ENCODE data around the gene RNF5.
"Not testable (repeated sequence)": the region's sequence is repeated elsewhere in the genome, so short reads cannot be mapped to it uniquely, and the experiment has no call there.

Gene RNF5

GRCh38 chr6:32176476-32177182 is 1.6 kb upstream of the RNF5 start:
- no peak for DNase-seq

- peak in 1 of 2 donors; percentile 31 for DNase-seq
Observed at GRCh38 chr6:32177183-32177787, 920 bp upstream of the RNF5 start.

- no peak for DNase-seq
Observed at GRCh38 chr6:32178547-32179440, 589 bp downstream of the RNF5 start.

- DNase-seq: no peak
Observed at GRCh38 chr6:32179766-32180405, 1.7 kb downstream of the RNF5 start.

GRCh38 chr6:32181148-32181702 is 3.0 kb downstream of the RNF5 start:
- no peak for DNase-seq

DNA sequence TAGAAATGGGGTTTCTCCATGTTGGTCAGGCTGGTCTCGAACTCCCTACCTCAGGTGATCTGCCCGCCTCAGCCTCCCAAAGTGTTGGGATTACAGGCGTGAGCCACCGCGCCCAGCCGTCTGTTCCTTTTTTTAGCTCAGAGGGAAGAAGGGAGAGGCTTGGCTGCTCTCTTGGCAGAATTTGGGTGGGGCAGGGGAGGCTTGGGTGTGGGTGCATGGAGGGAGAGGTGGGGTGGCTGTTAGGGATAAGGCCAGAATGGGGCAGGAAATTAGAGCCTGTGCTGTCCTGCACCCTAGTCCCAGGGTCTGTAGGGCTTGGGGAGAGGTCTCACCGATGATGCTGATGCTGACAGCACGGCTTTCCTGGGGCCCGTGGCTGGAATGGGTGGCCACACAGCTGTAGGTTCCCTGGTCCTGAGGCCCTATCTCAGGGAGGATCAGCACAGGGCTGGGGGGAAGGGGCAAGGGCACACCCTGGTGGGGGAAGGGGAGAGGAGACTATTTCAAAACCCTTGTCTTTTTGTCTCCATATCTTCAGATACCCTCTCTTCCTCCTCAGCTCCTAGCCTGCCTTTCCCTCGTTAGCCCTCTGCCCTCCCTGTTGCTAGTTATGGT is 3.8 kb downstream of the RNF5 start:
- DNase-seq: no peak

DNA sequence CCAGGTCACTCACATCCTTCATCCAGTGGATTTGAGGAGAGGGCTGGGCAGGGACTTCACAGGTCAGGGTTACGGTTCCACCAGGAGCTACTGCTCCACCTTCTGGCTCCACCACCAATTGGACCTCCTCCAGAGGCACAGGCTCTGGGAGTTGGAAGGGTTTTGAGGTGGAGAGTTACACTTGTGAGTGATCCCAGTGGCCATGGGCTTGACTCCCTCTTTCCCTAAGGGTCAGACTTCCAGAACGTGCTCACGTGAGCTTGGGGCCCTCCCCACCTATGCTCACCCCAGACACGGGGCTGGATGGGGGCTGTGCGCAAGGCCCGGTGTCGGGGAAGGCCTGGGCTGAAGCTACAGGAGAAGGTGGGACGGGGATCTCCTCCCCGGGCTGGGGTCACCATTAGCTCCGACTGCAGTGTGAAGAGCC is 4.4 kb downstream of the RNF5 start:
- no peak for DNase-seq

DNA sequence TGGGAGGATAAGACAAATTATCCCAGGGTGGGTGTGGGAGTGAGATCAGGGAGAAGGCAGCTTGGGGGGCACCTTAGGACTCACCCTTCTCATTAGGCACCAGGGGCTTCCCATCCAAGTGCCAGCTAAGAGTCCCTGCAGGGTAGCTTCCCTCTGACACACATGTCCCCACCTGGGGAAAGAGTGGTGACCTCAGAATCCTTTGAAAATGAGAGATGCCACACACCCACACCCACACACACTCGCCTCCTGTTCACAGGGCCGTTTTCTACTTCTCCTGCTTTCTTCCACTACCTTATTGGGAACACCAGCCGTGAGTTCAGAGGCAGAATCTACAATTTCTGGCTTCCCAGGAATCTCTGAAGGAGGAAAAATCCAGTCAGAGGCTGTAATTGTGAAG is 4.8 kb downstream of the RNF5 start:
- no peak for DNase-seq

DNA sequence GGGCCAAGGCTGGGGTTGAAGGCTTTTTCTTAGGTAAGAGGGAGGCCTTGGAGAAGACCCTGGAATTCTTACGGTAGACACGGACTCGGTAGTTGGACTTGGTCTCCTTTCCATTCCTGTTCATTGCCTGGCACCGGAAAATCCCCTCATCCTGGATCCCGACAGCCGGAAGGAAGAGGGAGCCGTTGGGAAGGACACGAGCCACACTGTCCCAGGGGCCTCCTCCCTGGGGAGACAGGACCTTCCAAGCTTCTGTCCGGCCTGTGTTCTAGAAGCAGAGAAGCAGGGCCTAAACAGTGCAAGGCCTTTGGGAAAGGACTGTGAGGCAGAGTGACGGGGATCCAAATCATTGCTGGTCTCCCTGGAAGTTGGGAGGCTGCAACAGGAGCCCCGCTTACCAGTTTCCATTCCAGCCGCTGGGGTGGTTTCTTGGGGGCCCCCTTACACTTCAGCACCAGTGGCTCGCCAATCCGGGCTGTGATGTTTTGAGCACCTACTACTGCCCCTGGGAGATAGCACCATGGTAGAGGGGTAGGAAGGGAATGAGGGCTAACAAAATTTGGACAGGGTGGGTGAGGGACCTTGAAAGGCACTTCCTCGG is 5.4 kb downstream of the RNF5 start:
- no peak for DNase-seq

- no peak for DNase-seq
Observed at GRCh38 chr6:32184084-32184640, 6.0 kb downstream of the RNF5 start, which contains the start of gene AGER. TSS of gene AGER (minus strand) at chr6:32184253. CDS start at chr6:32184222, 31 bp downstream.

DNA sequence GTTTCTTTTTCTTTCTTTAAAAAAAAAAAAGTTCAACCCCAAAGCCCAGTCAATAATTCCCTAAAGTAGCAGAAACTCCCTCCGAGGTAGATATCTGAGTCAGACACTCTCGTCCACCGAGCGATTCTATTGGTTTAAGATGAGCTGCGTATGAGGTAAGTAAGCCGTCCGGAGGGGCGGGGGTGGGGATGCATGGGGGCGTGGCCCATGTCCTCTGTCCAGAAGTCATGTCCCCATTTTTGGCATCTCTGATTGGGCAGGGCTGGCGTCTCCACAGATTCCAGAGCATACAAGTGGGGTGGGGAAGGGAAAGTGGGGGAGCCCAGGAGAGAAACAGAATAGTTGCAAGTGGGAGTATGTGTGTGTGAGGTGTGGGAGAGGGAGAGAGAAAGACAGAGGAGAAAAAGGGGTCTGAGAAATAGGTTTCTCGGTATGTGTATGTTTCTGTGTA is 7.5 kb downstream of the RNF5 start:
- peak; percentile 57 to 64 for DNase-seq

DNA sequence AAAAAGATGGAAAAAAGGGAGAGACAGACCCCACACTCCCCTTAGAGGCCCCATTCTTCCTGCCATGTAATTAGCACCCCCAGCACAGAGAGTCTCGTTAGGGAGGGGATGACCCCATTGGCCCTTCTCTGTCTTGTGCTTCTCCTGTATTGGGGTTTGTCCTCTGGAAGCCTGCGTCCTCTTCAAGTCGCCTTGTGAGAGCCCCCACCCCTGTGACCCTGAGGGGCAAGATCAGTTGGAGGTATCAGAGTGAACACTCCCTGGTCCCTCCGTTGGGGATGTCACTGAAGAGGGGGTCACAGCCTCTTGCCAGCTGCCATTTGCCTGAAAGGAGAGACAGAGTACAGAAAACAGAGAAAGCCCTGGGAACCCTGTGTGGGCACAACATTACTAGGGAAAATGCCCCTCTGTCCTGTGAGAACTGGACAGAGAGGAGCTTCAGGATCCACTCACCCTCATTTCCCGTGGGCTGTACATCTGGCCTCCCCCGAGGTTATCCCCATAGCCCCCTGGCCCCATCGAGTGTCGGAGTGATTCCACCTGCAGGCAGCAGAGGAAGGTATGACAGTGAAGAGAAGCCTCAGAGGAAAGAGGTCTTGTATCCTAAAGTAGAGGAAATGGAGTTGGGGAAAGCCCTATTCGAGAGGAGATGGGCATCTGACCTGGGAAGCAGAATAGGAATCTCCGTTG is 8.1 kb downstream of the RNF5 start:
- DNase-seq: not testable (repeated sequence)

DNA sequence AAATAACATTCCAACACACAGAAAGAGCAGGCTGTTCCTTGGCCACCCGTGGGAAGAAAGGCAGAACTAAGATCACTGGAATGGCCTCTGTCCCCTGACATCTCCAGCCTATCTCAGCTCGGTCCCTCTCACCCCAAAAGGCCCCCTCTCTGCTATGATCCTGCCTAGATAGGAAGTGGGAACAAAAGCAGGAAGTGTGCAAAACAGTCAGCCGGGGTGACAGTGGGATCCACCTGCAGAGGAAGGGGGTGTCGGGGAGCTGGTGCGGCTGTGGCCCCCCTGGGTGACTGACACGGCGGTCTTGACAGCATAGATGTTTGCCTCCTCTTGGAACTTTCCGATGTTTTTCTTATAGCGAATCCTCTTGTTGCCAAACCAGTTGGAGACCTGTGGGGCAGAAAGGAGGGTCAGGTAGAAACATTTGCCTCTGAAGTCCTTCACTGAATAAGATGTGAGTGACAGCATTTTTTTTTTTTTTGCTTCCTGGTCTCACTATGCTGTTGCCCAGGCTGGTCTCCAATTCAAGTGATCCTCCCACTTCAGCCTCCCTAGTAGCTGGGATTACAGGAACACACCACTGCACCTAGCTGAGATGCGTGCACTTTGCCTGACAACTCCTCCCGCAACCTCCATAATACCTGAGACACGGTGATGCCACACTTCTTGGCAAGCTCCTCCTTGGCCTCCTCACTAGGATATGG is 9.0 kb downstream of the RNF5 start:
- DNase-seq: no peak

GRCh38 chr6:32187725-32188380 is 9.6 kb downstream of the RNF5 start:
- not testable (repeated sequence) for DNase-seq

DNA sequence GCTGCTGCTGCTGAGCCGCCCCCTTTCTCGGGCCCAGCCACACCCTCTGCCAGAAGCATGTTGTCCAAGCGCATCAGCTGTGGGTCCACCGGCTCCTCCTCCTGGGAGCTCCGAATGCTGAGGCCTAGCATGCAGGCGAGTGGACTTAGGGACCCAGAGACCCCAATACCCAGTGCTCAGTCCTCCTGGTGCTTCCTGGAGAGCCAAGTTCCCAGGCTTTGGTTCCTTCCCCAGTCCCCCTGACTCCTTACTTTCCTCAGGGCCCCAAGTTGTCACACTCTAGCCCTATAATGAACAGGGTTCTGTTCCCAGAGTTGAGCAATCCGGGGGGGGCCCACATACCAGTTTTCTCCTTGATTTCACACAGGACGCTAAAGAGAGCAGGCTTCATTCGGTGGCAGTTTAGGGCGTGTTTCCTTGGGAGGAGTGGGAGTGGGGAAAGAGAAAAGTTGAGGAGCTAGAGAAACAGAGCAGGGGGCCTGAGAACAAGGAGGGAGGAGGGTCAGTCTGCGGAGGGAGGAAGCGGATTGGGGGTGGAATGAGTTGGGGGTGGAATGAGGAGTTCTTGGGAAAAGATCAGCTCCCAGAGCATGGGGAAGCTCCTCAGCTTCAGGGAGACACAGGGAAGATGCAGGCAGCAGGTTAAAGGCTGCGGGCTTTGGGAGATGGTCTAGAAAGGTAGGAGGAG is 10.3 kb downstream of the RNF5 start:
- DNase-seq: no peak

- DNase-seq: no peak
Observed at GRCh38 chr6:32189069-32189741, 11.0 kb downstream of the RNF5 start.

DNA sequence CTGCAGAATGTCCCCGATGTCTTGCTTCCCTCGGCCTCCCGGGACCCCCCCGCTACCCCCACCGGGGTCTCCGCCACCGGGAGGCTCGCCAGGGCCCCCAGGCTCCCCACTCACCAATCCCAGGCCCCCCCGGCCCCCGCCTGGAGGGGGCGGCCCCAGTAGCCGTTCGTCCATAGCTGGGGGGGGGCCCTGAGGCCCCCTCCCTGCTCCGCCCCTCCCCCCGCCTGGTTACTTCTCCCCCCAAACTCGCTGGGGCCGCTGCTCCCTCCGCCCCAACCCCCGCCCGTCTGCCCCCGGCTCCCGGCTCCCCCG is 11.5 kb downstream of the RNF5 start:
- no peak for DNase-seq

GRCh38 chr6:32190054-32190851 is 12.0 kb downstream of the RNF5 start, which contains the start of gene PBX2:
TSS of gene PBX2 (minus strand) at chr6:32190202. CDS start at chr6:32189915, 287 bp downstream.
- DNase-seq: peak; percentile 87 to 91

Measured in activated CD4-positive, alpha-beta T cell treated with anti-CD3 and anti-CD28 coated beads for 4 hours (primary cell).